ENCODE data around the gene CORO7. TPM values are rescaled to one million over a fixed set of nuclear protein-coding genes. Genes with fewer than 3 reads are reported as not detected.

CORO7 gene
- total RNA-seq, 1 experiment from 2014 or later: 51.0 TPM

- no peaks in the 10 kb centered on the region for H3K27me3 Mint-ChIP-seq (ENCODE audit: unreplicated experiment)
- intact Hi-C loops (cut with micrococcal nuclease; ENCODE audit: unreplicated experiment): no loop called here
- BruUV-seq (replicated peaks): no TSS peak
- H3K4me1 Mint-ChIP-seq (ENCODE audit: low read depth, unreplicated experiment): peaks cover 8% of the 10 kb centered on the region
- DNase-seq: no peak
- TF ChIP-seq CTCF (IDR thresholded peaks at IDR 0.05; ENCODE audit: unreplicated experiment): no peak
- no peak overlapping the region for H3K27ac Mint-ChIP-seq (ENCODE audit: unreplicated experiment)
- no peak overlapping the region for H3K4me3 Mint-ChIP-seq (ENCODE audit: low read depth, unreplicated experiment)
- CTCF ChIA-PET: no interaction called here
- peaks cover 33% of the 10 kb centered on the region for H3K36me3 Mint-ChIP-seq (ENCODE audit: insufficient read depth, unreplicated experiment)
- H3K9me3 Mint-ChIP-seq (ENCODE audit: low read depth, unreplicated experiment): no peaks in the 10 kb centered on the region
Observed at GRCh38 chr16:4356820-4357219, 59.6 kb downstream of the CORO7 start.

- no TSS peak for BruUV-seq (replicated peaks)
- no peak for TF ChIP-seq CTCF (IDR thresholded peaks at IDR 0.05; ENCODE audit: unreplicated experiment)
- intact Hi-C loops (cut with micrococcal nuclease; ENCODE audit: unreplicated experiment): no loop called here
- CTCF ChIA-PET: no interaction called here
- Mint-ChIP-seq H3K27me3 (ENCODE audit: unreplicated experiment) (no peaks in the 10 kb centered on the region), H3K27ac (ENCODE audit: unreplicated experiment) (no peak overlapping the region), H3K9me3 (ENCODE audit: low read depth, unreplicated experiment) (no peaks in the 10 kb centered on the region), H3K4me3 (ENCODE audit: low read depth, unreplicated experiment) (no peak overlapping the region), H3K4me1 (ENCODE audit: low read depth, unreplicated experiment) (peaks cover 8% of the 10 kb centered on the region), H3K36me3 (ENCODE audit: insufficient read depth, unreplicated experiment) (peaks cover 41% of the 10 kb centered on the region)
- DNase-seq: no peak
Observed at GRCh38 chr16:4354512-4355409, 61.6 kb downstream of the CORO7 start.

GRCh38 chr16:4353675-4354074 lies 62.7 kb downstream of the CORO7 start:
- peaks cover 40% of the 10 kb centered on the region for H3K36me3 Mint-ChIP-seq (ENCODE audit: insufficient read depth, unreplicated experiment)
- no peak overlapping the region for H3K27ac Mint-ChIP-seq (ENCODE audit: unreplicated experiment)
- H3K9me3 Mint-ChIP-seq (ENCODE audit: low read depth, unreplicated experiment): no peaks in the 10 kb centered on the region
- BruUV-seq (replicated peaks): no TSS peak
- H3K4me3 Mint-ChIP-seq (ENCODE audit: low read depth, unreplicated experiment): no peak overlapping the region
- intact Hi-C loops (cut with micrococcal nuclease; ENCODE audit: unreplicated experiment): no loop called here
- DNase-seq: no peak
- no peaks in the 10 kb centered on the region for H3K27me3 Mint-ChIP-seq (ENCODE audit: unreplicated experiment)
- peaks cover 9% of the 10 kb centered on the region for H3K4me1 Mint-ChIP-seq (ENCODE audit: low read depth, unreplicated experiment)
- TF ChIP-seq CTCF (IDR thresholded peaks at IDR 0.05; ENCODE audit: unreplicated experiment): no peak
- CTCF ChIA-PET: no interaction called here

GRCh38 chr16:4352843-4353242 lies 63.6 kb downstream of the CORO7 start:
- Mint-ChIP-seq H3K9me3 (ENCODE audit: low read depth, unreplicated experiment) (no peaks in the 10 kb centered on the region), H3K36me3 (ENCODE audit: insufficient read depth, unreplicated experiment) (peaks cover 42% of the 10 kb centered on the region), H3K4me3 (ENCODE audit: low read depth, unreplicated experiment) (no peak overlapping the region), H3K27me3 (ENCODE audit: unreplicated experiment) (no peaks in the 10 kb centered on the region), H3K27ac (ENCODE audit: unreplicated experiment) (no peak overlapping the region), H3K4me1 (ENCODE audit: low read depth, unreplicated experiment) (peaks cover 17% of the 10 kb centered on the region)
- no peak for DNase-seq
- CTCF ChIA-PET: no interaction called here
- BruUV-seq (replicated peaks): no TSS peak
- no peak for TF ChIP-seq CTCF (IDR thresholded peaks at IDR 0.05; ENCODE audit: unreplicated experiment)
- intact Hi-C loops (cut with micrococcal nuclease; ENCODE audit: unreplicated experiment): no loop called here

Data from Calu3 (cell line).